ENCODE results near the gene DCHS1.

- TF ChIP-seq CTCF (IDR thresholded peaks at IDR 0.05), result no peak
- TF ChIP-seq POLR2A (IDR thresholded peaks at IDR 0.05), result no peak
Observed at GRCh38 chr11:6615046-6615445, 40.6 kb downstream of the DCHS1 start.
